ENCODE measurements around the gene SSR3. TPM values are rescaled to one million over a fixed set of nuclear protein-coding genes. Genes with fewer than 3 reads are reported as not detected.

Gene SSR3
- total and polyA plus RNA-seq, 2 donors (not counting 1 experiment from before 2014, with no cell fraction given) = 159 to 355 TPM

DNA sequence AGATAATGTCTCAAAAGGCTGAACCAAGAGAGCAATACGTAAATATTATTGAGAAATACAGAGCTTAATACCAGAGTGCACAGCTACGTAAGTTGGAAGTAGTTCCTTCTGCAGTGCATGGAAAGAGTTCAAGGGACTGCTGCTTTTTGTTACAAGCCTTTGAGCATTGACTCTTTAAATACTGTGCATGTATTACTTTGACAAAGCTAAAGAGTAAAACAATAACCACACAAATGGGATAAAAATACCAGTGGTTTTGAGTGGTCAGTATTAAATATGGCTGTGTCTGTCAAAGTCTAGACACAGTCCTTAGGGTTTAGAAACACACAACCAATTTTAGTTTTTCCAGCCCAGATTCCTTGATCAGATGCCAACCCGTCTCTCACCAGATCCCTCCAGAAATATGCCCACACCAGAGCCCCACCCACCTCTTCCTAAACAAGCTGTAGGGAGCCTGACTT, 62.1 kb downstream of the SSR3 start:
- H3K4me1 ChIP-seq (ENCODE audit: control insufficient read depth, extremely low read depth, insufficient read depth, low read length) = no peaks in the 10 kb centered on the region
- no peak overlapping the region for H3K27ac ChIP-seq (ENCODE audit: insufficient read depth, low read length)
- no peak overlapping the region for H3K4me2 ChIP-seq (ENCODE audit: extremely low read depth, insufficient read depth, low read length)

DNA sequence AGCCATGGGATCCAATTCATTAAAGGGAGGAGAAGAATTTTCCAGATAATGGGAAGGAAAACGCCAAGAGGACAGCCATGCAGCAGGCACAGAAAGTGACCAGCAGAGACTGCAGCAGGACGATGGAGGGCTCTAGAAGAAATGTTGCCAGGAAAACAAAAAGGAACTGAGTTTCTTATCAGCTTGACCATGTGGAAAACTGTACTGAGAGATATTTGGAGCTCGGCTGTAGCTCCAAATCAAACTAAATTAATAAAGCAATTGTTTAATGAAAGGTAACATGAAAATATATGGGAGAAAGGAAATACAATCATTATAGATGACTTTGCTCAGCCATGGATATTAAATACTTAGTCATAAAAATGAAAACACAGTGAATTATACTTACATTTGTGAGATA, 63.7 kb downstream of the SSR3 start:
- no peaks in the 10 kb centered on the region for H3K27me3 ChIP-seq (ENCODE audit: control insufficient read depth, insufficient read depth, low read length)

More for the DNA sequence above, 62.1 kb downstream of the SSR3 start:
- DNase-seq (ENCODE audit: low read depth in 2 of 2) = peak in 1 of 2 donors; percentile 90
- Histone ChIP-seq H3K9me3 (ENCODE audit: control insufficient read depth, insufficient read depth, low read depth, low read length) (no peaks in the 10 kb centered on the region), H3K79me2 (ENCODE audit: control insufficient read depth, insufficient read depth, low read length) (no peaks in the 10 kb centered on the region), H2AFZ (ENCODE audit: low read length) (no peak overlapping the region), H3K27me3 (ENCODE audit: control insufficient read depth, insufficient read depth, low read length) (no peaks in the 10 kb centered on the region), H4K20me1 (ENCODE audit: control insufficient read depth, extremely low read depth, insufficient read depth, low read length) (no peaks in the 10 kb centered on the region), H3K9ac (ENCODE audit: insufficient read depth, low read length) (no peak overlapping the region), H3K4me3 (replicated peaks in 1 of 4; ENCODE audit: control extremely low read depth in 1 of 4, insufficient read depth in 1 of 4, low read depth in 3 of 4, low read length in 4 of 4) (no peak overlapping the region), H3K36me3 (ENCODE audit: control insufficient read depth, insufficient read depth, low read length) (no peaks in the 10 kb centered on the region)
- TF ChIP-seq, protein P1, sequence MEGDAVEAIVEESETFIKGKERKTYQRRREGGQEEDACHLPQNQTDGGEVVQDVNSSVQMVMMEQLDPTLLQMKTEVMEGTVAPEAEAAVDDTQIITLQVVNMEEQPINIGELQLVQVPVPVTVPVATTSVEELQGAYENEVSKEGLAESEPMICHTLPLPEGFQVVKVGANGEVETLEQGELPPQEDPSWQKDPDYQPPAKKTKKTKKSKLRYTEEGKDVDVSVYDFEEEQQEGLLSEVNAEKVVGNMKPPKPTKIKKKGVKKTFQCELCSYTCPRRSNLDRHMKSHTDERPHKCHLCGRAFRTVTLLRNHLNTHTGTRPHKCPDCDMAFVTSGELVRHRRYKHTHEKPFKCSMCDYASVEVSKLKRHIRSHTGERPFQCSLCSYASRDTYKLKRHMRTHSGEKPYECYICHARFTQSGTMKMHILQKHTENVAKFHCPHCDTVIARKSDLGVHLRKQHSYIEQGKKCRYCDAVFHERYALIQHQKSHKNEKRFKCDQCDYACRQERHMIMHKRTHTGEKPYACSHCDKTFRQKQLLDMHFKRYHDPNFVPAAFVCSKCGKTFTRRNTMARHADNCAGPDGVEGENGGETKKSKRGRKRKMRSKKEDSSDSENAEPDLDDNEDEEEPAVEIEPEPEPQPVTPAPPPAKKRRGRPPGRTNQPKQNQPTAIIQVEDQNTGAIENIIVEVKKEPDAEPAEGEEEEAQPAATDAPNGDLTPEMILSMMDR (conservative IDR thresholded peaks at IDR 0.05 in 1 of 2, IDR thresholded peaks at IDR 0.05 in 1 of 2; ENCODE audit: low read depth in 1 of 2, low read length in 2 of 2) = no peak
- no peak for TF ChIP-seq EZH2 (IDR thresholded peaks at IDR 0.05; ENCODE audit: low read length, missing control alignments)

More for the DNA sequence above, 63.7 kb downstream of the SSR3 start:
- Histone ChIP-seq H3K9ac (ENCODE audit: insufficient read depth, low read length) (no peak overlapping the region), H3K4me1 (ENCODE audit: control insufficient read depth, extremely low read depth, insufficient read depth, low read length) (no peaks in the 10 kb centered on the region), H3K79me2 (ENCODE audit: control insufficient read depth, insufficient read depth, low read length) (no peaks in the 10 kb centered on the region), H3K27ac (ENCODE audit: insufficient read depth, low read length) (no peak overlapping the region), H4K20me1 (ENCODE audit: control insufficient read depth, extremely low read depth, insufficient read depth, low read length) (no peaks in the 10 kb centered on the region), H3K4me3 (replicated peaks in 1 of 4; ENCODE audit: control extremely low read depth in 1 of 4, insufficient read depth in 1 of 4, low read depth in 3 of 4, low read length in 4 of 4) (no peak overlapping the region), H3K4me2 (ENCODE audit: extremely low read depth, insufficient read depth, low read length) (no peak overlapping the region), H3K36me3 (ENCODE audit: control insufficient read depth, insufficient read depth, low read length) (no peaks in the 10 kb centered on the region), H3K9me3 (ENCODE audit: control insufficient read depth, insufficient read depth, low read depth, low read length) (no peaks in the 10 kb centered on the region), H2AFZ (ENCODE audit: low read length) (no peak overlapping the region)
- no peak for DNase-seq (ENCODE audit: low read depth in 2 of 2)
- TF ChIP-seq, protein P1 (conservative IDR thresholded peaks at IDR 0.05 in 1 of 2, IDR thresholded peaks at IDR 0.05 in 1 of 2; ENCODE audit: low read depth in 1 of 2, low read length in 2 of 2) = no peak
- TF ChIP-seq EZH2 (IDR thresholded peaks at IDR 0.05; ENCODE audit: low read length, missing control alignments) = no peak

Other genes starting within 250 kb of the SSR3 start
- gene TIPARP, start 119.5 kb upstream of the SSR3 start, total RNA-seq = 15.9 and 22.1 TPM in 2 replicates
- 8.6 and 11.8 TPM in 2 replicates for gene TIPARP, start 119.5 kb upstream of the SSR3 start, polyA plus RNA-seq